Measurements from ENCODE around the gene GPRC5A.

DNA sequence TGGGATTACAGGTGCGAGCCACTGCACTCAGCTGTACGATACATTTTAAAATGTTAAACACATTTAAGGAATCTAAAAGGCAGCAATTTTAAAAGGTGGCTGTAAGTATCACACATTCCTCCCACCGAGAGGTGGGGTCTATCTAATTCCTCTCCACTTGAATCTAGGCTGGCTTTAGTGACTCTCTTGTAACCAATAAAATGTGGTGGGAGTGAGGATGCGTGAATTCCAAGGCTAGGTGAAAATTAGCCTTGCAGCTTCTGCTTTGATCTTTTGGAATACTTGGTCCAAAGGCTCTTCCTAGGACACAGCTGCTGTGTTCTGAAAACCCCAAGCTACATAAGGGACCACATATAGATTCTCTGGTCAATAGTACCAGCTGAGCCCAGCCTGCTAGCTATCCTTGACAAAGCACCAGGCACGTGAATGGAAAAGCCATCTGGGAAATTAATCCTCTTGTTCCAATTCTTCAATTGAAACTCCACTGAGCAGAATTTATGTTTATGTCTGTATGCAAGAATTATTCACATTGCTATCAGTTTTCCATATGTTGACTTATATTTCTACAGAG, 69.4 kb downstream of the GPRC5A start:
- no peak for TF ChIP-seq POLR2A (IDR thresholded peaks at IDR 0.05)
- TF ChIP-seq, protein P1, sequence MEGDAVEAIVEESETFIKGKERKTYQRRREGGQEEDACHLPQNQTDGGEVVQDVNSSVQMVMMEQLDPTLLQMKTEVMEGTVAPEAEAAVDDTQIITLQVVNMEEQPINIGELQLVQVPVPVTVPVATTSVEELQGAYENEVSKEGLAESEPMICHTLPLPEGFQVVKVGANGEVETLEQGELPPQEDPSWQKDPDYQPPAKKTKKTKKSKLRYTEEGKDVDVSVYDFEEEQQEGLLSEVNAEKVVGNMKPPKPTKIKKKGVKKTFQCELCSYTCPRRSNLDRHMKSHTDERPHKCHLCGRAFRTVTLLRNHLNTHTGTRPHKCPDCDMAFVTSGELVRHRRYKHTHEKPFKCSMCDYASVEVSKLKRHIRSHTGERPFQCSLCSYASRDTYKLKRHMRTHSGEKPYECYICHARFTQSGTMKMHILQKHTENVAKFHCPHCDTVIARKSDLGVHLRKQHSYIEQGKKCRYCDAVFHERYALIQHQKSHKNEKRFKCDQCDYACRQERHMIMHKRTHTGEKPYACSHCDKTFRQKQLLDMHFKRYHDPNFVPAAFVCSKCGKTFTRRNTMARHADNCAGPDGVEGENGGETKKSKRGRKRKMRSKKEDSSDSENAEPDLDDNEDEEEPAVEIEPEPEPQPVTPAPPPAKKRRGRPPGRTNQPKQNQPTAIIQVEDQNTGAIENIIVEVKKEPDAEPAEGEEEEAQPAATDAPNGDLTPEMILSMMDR (IDR thresholded peaks at IDR 0.05) = no peak
